ENCODE measurements around the gene CNNM4.

DNA sequence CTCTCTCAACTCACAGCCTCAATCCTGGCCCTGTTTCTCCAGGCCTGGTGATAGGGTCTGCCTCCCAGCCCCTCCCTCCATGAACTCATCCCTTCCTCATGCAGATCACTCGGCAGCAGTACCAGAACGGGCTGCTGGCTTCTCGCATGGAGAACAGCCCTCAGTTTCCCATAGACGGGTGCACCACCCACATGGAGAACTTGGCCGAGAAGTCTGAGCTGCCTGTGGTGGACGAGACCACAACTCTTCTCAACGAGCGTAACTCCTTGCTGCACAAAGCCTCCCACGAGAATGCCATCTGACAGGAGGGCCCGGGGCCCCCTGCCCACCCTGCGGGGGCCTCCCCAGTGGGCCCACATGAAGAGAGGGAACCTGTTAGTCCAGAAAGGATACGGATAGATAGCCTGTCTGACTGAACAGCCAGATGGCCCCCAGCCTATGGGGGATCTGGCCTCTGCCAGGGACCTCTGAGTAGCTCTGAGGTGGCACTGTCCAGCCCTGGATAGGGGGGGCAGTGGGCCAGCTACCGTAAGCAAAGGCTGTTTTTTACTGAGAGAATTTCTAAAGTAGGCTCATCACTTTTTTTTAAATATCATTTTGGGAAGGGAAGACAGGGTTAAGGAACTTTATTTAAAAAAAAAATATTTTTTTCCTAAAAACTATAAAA, 48.6 kb downstream of the CNNM4 start:
- TF ChIP-seq POLR2AphosphoS5 (IDR thresholded peaks at IDR 0.05; ENCODE audit: low read depth, low read length) = no peak
- TF ChIP-seq, protein P1, sequence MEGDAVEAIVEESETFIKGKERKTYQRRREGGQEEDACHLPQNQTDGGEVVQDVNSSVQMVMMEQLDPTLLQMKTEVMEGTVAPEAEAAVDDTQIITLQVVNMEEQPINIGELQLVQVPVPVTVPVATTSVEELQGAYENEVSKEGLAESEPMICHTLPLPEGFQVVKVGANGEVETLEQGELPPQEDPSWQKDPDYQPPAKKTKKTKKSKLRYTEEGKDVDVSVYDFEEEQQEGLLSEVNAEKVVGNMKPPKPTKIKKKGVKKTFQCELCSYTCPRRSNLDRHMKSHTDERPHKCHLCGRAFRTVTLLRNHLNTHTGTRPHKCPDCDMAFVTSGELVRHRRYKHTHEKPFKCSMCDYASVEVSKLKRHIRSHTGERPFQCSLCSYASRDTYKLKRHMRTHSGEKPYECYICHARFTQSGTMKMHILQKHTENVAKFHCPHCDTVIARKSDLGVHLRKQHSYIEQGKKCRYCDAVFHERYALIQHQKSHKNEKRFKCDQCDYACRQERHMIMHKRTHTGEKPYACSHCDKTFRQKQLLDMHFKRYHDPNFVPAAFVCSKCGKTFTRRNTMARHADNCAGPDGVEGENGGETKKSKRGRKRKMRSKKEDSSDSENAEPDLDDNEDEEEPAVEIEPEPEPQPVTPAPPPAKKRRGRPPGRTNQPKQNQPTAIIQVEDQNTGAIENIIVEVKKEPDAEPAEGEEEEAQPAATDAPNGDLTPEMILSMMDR (IDR thresholded peaks at IDR 0.05) = no peak
- no peak for TF ChIP-seq EP300 (IDR thresholded peaks at IDR 0.05; ENCODE audit: borderline replicate concordance in 1 of 2, low read depth in 1 of 2, low read length in 1 of 2)
- TF ChIP-seq GABPA (IDR thresholded peaks at IDR 0.05; ENCODE audit: low read depth) = no peak
- no peak for TF ChIP-seq MXI1 (IDR thresholded peaks at IDR 0.05; ENCODE audit: low read depth, low read length)
- TF ChIP-seq EZH2phosphoT487 (IDR thresholded peaks at IDR 0.05; ENCODE audit: borderline replicate concordance, low read depth) = no peak
- TF ChIP-seq YY1 (IDR thresholded peaks at IDR 0.05; ENCODE audit: low read depth) = no peak
- TF ChIP-seq RFX5 (IDR thresholded peaks at IDR 0.05; ENCODE audit: low read length) = no peak
- no peak for TF ChIP-seq SIN3A (IDR thresholded peaks at IDR 0.05; ENCODE audit: borderline replicate concordance, low read depth, low read length)
- TF ChIP-seq CHD2 (IDR thresholded peaks at IDR 0.05; ENCODE audit: low read length, partially characterized antibody) = no peak
